SU-DHL-6 (cell line): ENCODE measurements around the gene SEMA3G.

Experiments used
- H2AFZ ChIP-seq: fragments of 200-600 bp; sonication (generic); 2 replicates; pipeline ENCODE4 v1.6.1; 2014; ENCODE audit warnings: low read depth, mild to moderate bottlenecking, moderate library complexity, mixed read lengths, antibody characterized with exemption, low read length; ENCODE audit not compliant: severe bottlenecking
- H3F3A ChIP-seq: fragments of 200-600 bp; shearing (Covaris generic); 2 replicates; pipeline ENCODE4 v1.6.0; 2016; ENCODE audit warnings: antibody characterized with exemption, mild to moderate bottlenecking; ENCODE audit not compliant: insufficient read depth
- H3K27ac ChIP-seq: fragments of 200-600 bp; sonication (generic); 2 replicates; pipeline ENCODE4 v1.5.1; 2016; ENCODE audit warnings: low read depth, mild to moderate bottlenecking, low read length, moderate library complexity, mixed read lengths
- H3K27me3 ChIP-seq: fragments of 200-600 bp; sonication (generic), shearing (Covaris generic); 2 replicates; pipeline ENCODE4 v1.6.0; 2014; ENCODE audit warnings: mild to moderate bottlenecking, low read length
- H3K36me3 ChIP-seq: fragments of 200-600 bp; sonication (generic); 2 replicates; pipeline ENCODE4 v1.6.1; 2014; ENCODE audit warnings: mild to moderate bottlenecking, low read length, mixed read lengths
- H3K4me2 ChIP-seq: fragments of 300-600, 200-600 bp; shearing (Covaris generic), sonication (generic); 2 replicates; pipeline ENCODE4 v1.6.0; 2014; ENCODE audit warnings: low read length, low read depth, mild to moderate bottlenecking; ENCODE audit not compliant: poor library complexity, severe bottlenecking
- H3K4me3 ChIP-seq: fragments of 200-600 bp; sonication (generic); 2 replicates; pipeline ENCODE4 v1.5.1; 2014; ENCODE audit warnings: antibody characterized with exemption, low read length, mild to moderate bottlenecking, mixed read lengths; ENCODE audit not compliant: insufficient read depth, poor library complexity, severe bottlenecking
- H3K79me2 ChIP-seq: fragments of 200-600 bp; sonication (generic); 2 replicates; pipeline ENCODE4 v1.6.1; 2014; ENCODE audit warnings: mild to moderate bottlenecking, low read length, moderate library complexity; ENCODE audit not compliant: insufficient read depth
- H3K9ac ChIP-seq: fragments of 200-600 bp; sonication (generic); 2 replicates; pipeline ENCODE4 v1.7.0; 2014; ENCODE audit warnings: mild to moderate bottlenecking, low read length
- H3K9me2 ChIP-seq: fragments of 200-600 bp; sonication (generic); replicated peaks from 2 replicates; pipeline ENCODE4 v1.6.1; 2014; ENCODE audit warnings: low read length; ENCODE audit not compliant: insufficient read depth
- H3K9me3 ChIP-seq: fragments of 200-600 bp; sonication (generic); 2 replicates; pipeline ENCODE4 v1.6.1; 2014; ENCODE audit warnings: low read length, mixed read lengths; ENCODE audit not compliant: insufficient read depth
- H4K20me1 ChIP-seq: fragments of 200-600 bp; sonication (generic); 2 replicates; pipeline ENCODE4 v1.6.1; 2014; ENCODE audit warnings: low read depth, mild to moderate bottlenecking, antibody characterized with exemption, low read length, moderate library complexity, mixed read lengths
- CTCF ChIP-seq: fragments of 200-600 bp; sonication (generic); IDR thresholded peaks from one replicate; pipeline ENCODE4 v1.5.1; 2017; ENCODE audit warnings: antibody characterized with exemption, mild to moderate bottlenecking, low read length, moderate library complexity; ENCODE audit not compliant: insufficient read depth, poor library complexity, severe bottlenecking
- EZH2phosphoT487 ChIP-seq: fragments of 200-600 bp; sonication (generic), shearing (Covaris generic); conservative IDR thresholded peaks from 2 replicates; pipeline ENCODE4 v1.6.1; 2018; ENCODE audit warnings: mild to moderate bottlenecking, antibody characterized with exemption, low read length, moderate library complexity, mixed read lengths

Gene SEMA3G

GRCh38 chr3:52438579-52439425, 6.1 kb downstream of the SEMA3G start:
- H3K27me3 ChIP-seq, result no peaks in the 10 kb centered on the region
- no peak for TF ChIP-seq EZH2phosphoT487
- no peak for TF ChIP-seq CTCF
- H3F3A ChIP-seq, result no peaks in the 10 kb centered on the region
- no peaks in the 10 kb centered on the region for H4K20me1 ChIP-seq
- H3K9me3 ChIP-seq, result no peaks in the 10 kb centered on the region
- no peak overlapping the region for H2AFZ ChIP-seq
- H3K27ac ChIP-seq, result no peak overlapping the region
- H3K9me2 ChIP-seq, result no peaks in the 10 kb centered on the region
- no peak overlapping the region for H3K4me2 ChIP-seq
- no peaks in the 10 kb centered on the region for H3K79me2 ChIP-seq
- H3K36me3 ChIP-seq, result no peaks in the 10 kb centered on the region
- H3K9ac ChIP-seq, result no peak overlapping the region
- no peak overlapping the region for H3K4me3 ChIP-seq

- no peak overlapping the region for H3K9ac ChIP-seq
- no peaks in the 10 kb centered on the region for H3F3A ChIP-seq
- H3K9me3 ChIP-seq, result no peaks in the 10 kb centered on the region
- H3K36me3 ChIP-seq, result no peaks in the 10 kb centered on the region
- no peaks in the 10 kb centered on the region for H3K9me2 ChIP-seq
- H4K20me1 ChIP-seq, result no peaks in the 10 kb centered on the region
- no peak overlapping the region for H3K4me2 ChIP-seq
- TF ChIP-seq CTCF (no peak), EZH2phosphoT487 (no peak)
- H3K4me3 ChIP-seq, result no peak overlapping the region
- no peaks in the 10 kb centered on the region for H3K27me3 ChIP-seq
- no peak overlapping the region for H3K27ac ChIP-seq
- H3K79me2 ChIP-seq, result no peaks in the 10 kb centered on the region
- H2AFZ ChIP-seq, result no peak overlapping the region
Observed at GRCh38 chr3:52438104-52438376, 6.9 kb downstream of the SEMA3G start.

- TF ChIP-seq EZH2phosphoT487 (no peak), CTCF (no peak)
- H3K4me2 ChIP-seq, result no peak overlapping the region
Observed at GRCh38 chr3:52437326-52438103, 7.4 kb downstream of the SEMA3G start.

More at GRCh38 chr3:52437326-52438103, 7.4 kb downstream of the SEMA3G start:
- no peak overlapping the region for H3K27ac ChIP-seq
- H3F3A ChIP-seq, result no peaks in the 10 kb centered on the region
- H3K9me2 ChIP-seq, result no peaks in the 10 kb centered on the region
- no peak overlapping the region for H3K4me3 ChIP-seq
- no peaks in the 10 kb centered on the region for H3K27me3 ChIP-seq
- no peaks in the 10 kb centered on the region for H4K20me1 ChIP-seq
- no peaks in the 10 kb centered on the region for H3K36me3 ChIP-seq
- H3K9me3 ChIP-seq, result no peaks in the 10 kb centered on the region
- H2AFZ ChIP-seq, result no peak overlapping the region
- no peak overlapping the region for H3K9ac ChIP-seq
- H3K79me2 ChIP-seq, result no peaks in the 10 kb centered on the region
